GM12878 (cell line): ENCODE results near the gene CAPN10.

Experiments used
- CTCF ChIP-seq, 3 experiments: IDR thresholded peaks in 2 of 3; conservative IDR thresholded peaks in 1 of 3; 2 replicates each; pipeline ENCODE4 v1.5.1; 2011; ENCODE audit warnings: low read depth in 3 of 3, low read length in 3 of 3, mild to moderate bottlenecking in 3 of 3, control low read depth in 2 of 3, moderate library complexity in 2 of 3, inconsistent platforms in 1 of 3, mixed read lengths in 1 of 3; ENCODE audit not compliant: control insufficient read depth in 2 of 3, insufficient read depth in 1 of 3; ENCODE audit errors: extremely low read depth in 1 of 3
- TAF1 ChIP-seq: IDR thresholded peaks from 2 replicates; pipeline ENCODE4 v1.6.1; 2011; ENCODE audit warnings: mild to moderate bottlenecking, low read depth, low read length, borderline replicate concordance
- TCF12 ChIP-seq: IDR thresholded peaks from 2 replicates; pipeline ENCODE4 v1.6.1; 2011; ENCODE audit warnings: low read depth, mild to moderate bottlenecking, low read length
- USF2 ChIP-seq: IDR thresholded peaks from 2 replicates; pipeline ENCODE4 v1.6.1; 2011; ENCODE audit warnings: low read depth, low read length, improper control_type of control experiment, borderline replicate concordance
- TF ChIP-seq, protein P1 (sequence below): IDR thresholded peaks from 2 replicates; pipeline ENCODE4 v1.6.1; 2011; ENCODE audit warnings: low read depth, mild to moderate bottlenecking, low read length, moderate library complexity, borderline replicate concordance; ENCODE audit errors: extremely low read depth

DNA sequence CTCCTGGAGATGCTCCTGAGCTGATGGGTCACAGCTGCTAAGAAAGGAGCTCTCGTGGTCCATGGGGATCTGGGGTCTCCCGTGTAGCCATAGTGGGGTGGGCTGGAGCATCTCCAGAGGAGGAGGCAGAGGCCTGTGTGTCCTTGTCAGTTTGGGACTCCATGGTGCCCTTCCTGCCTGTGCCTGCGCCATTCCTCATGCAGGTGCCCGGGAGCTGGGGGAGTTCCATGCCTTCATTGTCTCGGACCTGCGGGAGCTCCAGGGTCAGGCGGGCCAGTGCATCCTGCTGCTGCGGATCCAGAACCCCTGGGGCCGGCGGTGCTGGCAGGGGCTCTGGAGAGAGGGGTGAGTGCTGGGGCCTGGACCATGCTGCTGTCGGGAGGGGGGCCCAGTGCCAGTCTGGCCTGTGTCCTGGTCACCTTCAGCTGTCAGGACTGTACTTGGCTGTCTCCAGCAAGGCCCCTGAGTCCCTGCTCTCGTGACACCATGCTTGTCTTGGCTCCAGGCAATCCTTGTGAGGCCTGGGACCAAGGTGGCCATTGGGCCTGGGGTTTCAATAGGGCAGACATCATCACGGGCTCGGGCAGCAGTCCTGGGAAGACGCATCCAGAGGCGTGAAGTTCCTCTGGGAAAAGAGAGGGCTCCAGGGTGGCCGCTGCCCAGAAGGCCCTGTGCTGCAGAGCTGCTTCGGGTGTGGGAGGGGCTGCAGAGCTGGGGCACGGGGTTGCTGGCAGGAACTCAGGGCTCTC lies 7.3 kb downstream of the CAPN10 start:
- TF ChIP-seq CTCF (IDR thresholded peaks at IDR 0.05 in 2 of 3, conservative IDR thresholded peaks at IDR 0.05 in 1 of 3; ENCODE audit: control insufficient read depth in 2 of 3, extremely low read depth in 1 of 3, insufficient read depth in 1 of 3, low read depth in 3 of 3, low read length in 3 of 3) (no peak), TAF1 (no peak), USF2 (no peak), TCF12 (no peak)
- TF ChIP-seq, protein P1, sequence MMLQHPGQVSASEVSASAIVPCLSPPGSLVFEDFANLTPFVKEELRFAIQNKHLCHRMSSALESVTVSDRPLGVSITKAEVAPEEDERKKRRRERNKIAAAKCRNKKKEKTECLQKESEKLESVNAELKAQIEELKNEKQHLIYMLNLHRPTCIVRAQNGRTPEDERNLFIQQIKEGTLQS: no peak
